Osteoblast (primary cell): Measurements from ENCODE around the gene PIGP. TPM values are rescaled to one million over a fixed set of nuclear protein-coding genes. Genes with fewer than 3 reads are reported as not detected.
A peak's percentile ranks its signal among the peaks of the same experiment; 100 is the strongest.

Source experiments
- DNase-seq: peaks from one replicate; pipeline ENCODE4 v3.0.0; 2011; ENCODE audit warnings: low spot score, mixed read lengths; ENCODE audit not compliant: insufficient read length; ENCODE audit errors: missing footprints
- H2AFZ ChIP-seq: 2 replicates; pipeline ENCODE4 v1.6.0; 2011; ENCODE audit warnings: mild to moderate bottlenecking, low read length
- H3K27ac ChIP-seq: 2 replicates; pipeline ENCODE4 v1.5.1; 2011; ENCODE audit warnings: mild to moderate bottlenecking, low read depth, low read length, moderate library complexity
- H3K27me3 ChIP-seq: 2 replicates; pipeline ENCODE4 v1.6.0; 2012; ENCODE audit warnings: mild to moderate bottlenecking, control low read depth, inconsistent platforms, low read length, moderate library complexity; ENCODE audit not compliant: insufficient read depth
- H3K36me3 ChIP-seq: 2 replicates; pipeline ENCODE4 v1.5.1; 2011; ENCODE audit warnings: mild to moderate bottlenecking, low read length, control low read depth, moderate library complexity; ENCODE audit not compliant: insufficient read depth
- H3K4me1 ChIP-seq: 2 replicates; pipeline ENCODE4 v1.5.1; 2011; ENCODE audit warnings: mild to moderate bottlenecking, low read length, control low read depth, moderate library complexity; ENCODE audit not compliant: insufficient read depth
- H3K4me2 ChIP-seq: 2 replicates; pipeline ENCODE4 v1.6.0; 2011; ENCODE audit warnings: mild to moderate bottlenecking, low read length; ENCODE audit not compliant: insufficient read depth
- H3K4me3 ChIP-seq: fragments of 200-600 bp; sonication (generic); 3 replicates; pipeline ENCODE4 v1.5.1; 2012; ENCODE audit warnings: mild to moderate bottlenecking, low read length, inconsistent platforms; ENCODE audit not compliant: insufficient read depth
- H3K79me2 ChIP-seq: 2 replicates; pipeline ENCODE4 v1.6.0; 2012; ENCODE audit warnings: mild to moderate bottlenecking, low read length, control low read depth, inconsistent platforms; ENCODE audit not compliant: insufficient read depth
- H3K9me3 ChIP-seq: 2 replicates; pipeline ENCODE4 v1.5.1; 2011; ENCODE audit warnings: low read depth, low read length, control low read depth
- H4K20me1 ChIP-seq: 2 replicates; pipeline ENCODE4 v1.6.0; 2012; ENCODE audit warnings: mild to moderate bottlenecking, low read length, control low read depth; ENCODE audit not compliant: insufficient read depth
- small RNA-seq: library from RNA; depleted of rRNA; stranded (forward); fragments of <200 nt; gene quantifications from one replicate; pipeline ENCODE3, GENCODE V24; 2012
- total RNA-seq: library from RNA; depleted of rRNA; stranded (reverse); fragments of >200 nt; gene quantifications from 2 replicates; pipeline ENCODE4 v1.2.3, GENCODE V29; 2012
- TF ChIP-seq, protein P1 (sequence below): IDR thresholded peaks from 2 replicates; pipeline ENCODE4 v1.5.1; 2011; ENCODE audit warnings: mild to moderate bottlenecking, low read depth, low read length, moderate library complexity; ENCODE audit errors: extremely low read depth

PIGP gene
- total RNA-seq, 1 donor: 2.5 TPM

DNA sequence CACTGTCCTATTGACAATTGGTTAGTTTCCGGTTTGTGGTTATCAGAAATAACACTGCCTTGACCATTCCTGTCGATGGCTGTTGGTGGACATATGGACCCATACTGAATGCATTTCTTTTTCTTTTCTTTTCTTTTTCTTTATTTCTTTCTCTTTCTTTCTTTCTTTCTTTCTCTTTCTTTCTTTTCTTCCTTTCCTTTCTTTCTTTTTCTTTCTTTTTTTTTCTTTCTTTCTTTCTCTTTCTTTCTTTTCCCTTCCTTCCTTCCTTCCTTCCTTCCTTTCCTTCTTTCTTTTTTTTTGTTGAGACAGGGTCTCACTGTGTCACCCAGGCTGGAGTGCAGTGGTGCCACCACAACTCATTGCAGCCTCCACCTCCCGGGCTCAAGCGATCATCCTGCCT is 42.0 kb downstream of the PIGP start:
- no peaks in the 10 kb centered on the region for H3K9me3 ChIP-seq
- H3K36me3 ChIP-seq: no peaks in the 10 kb centered on the region
- H3K27ac ChIP-seq: no peak overlapping the region
- H2AFZ ChIP-seq: no peak overlapping the region
- no peak for DNase-seq
- H3K4me3 ChIP-seq: no peak overlapping the region
- H3K4me2 ChIP-seq: no peak overlapping the region
- H3K27me3 ChIP-seq: peaks cover 9% of the 10 kb centered on the region
- peaks cover 7% of the 10 kb centered on the region for H3K4me1 ChIP-seq
- TF ChIP-seq, protein P1, sequence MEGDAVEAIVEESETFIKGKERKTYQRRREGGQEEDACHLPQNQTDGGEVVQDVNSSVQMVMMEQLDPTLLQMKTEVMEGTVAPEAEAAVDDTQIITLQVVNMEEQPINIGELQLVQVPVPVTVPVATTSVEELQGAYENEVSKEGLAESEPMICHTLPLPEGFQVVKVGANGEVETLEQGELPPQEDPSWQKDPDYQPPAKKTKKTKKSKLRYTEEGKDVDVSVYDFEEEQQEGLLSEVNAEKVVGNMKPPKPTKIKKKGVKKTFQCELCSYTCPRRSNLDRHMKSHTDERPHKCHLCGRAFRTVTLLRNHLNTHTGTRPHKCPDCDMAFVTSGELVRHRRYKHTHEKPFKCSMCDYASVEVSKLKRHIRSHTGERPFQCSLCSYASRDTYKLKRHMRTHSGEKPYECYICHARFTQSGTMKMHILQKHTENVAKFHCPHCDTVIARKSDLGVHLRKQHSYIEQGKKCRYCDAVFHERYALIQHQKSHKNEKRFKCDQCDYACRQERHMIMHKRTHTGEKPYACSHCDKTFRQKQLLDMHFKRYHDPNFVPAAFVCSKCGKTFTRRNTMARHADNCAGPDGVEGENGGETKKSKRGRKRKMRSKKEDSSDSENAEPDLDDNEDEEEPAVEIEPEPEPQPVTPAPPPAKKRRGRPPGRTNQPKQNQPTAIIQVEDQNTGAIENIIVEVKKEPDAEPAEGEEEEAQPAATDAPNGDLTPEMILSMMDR: no peak
- no peaks in the 10 kb centered on the region for H4K20me1 ChIP-seq
- no peaks in the 10 kb centered on the region for H3K79me2 ChIP-seq

DNA sequence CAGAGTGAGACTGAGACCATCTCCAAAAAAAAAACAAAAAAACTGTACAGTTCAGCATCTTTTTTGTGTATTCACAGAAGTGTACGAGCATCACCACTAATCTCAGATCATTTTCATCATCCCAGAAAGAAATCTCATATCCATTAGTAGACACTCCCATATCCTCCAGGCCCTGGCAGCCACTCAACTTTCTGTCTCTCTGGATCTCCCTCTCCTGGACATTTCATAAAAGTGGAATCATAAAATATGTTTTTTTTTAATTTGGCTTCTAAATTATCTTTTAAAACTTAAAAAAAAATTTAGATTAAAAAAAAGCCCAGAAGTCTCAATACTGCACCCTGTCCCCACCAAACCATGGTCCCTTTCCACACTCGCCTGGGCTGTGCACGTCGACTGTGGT is 44.3 kb downstream of the PIGP start:
- H3K4me2 ChIP-seq: no peak overlapping the region
- TF ChIP-seq, protein P1: peak; percentile 19
- H3K27ac ChIP-seq: no peak overlapping the region
- H4K20me1 ChIP-seq: no peaks in the 10 kb centered on the region
- H3K79me2 ChIP-seq: no peaks in the 10 kb centered on the region
- H3K4me3 ChIP-seq: no peak overlapping the region
- peaks cover 9% of the 10 kb centered on the region for H3K27me3 ChIP-seq
- no peak for DNase-seq
- H3K4me1 ChIP-seq: peaks cover 7% of the 10 kb centered on the region
- H3K9me3 ChIP-seq: no peaks in the 10 kb centered on the region
- no peaks in the 10 kb centered on the region for H3K36me3 ChIP-seq
- no peak overlapping the region for H2AFZ ChIP-seq

DNA sequence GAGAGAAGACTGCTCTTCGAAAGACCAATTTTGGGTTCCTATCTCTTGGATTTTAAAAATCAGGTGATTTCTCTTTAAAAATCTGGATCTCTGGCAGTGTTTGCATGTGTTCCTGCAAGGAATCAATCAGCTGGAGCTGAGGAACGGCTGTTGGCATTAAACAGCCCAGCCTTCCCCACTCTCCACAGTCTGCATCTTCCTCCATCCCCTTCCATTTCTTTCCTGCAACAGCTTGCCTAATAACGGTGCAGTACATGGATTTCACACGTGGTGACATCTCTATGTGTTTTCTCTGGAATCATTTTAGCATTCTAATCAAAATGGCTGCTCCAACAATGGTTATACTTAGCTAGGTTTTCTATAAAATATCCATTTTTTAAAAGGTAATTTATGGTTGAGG is 46.4 kb downstream of the PIGP start:
- Histone ChIP-seq H3K4me1 (no peaks in the 10 kb centered on the region), H3K79me2 (no peaks in the 10 kb centered on the region), H3K36me3 (no peaks in the 10 kb centered on the region), H3K4me3 (no peak overlapping the region), H3K27me3 (peaks cover 9% of the 10 kb centered on the region), H3K27ac (no peak overlapping the region), H2AFZ (peak overlapping the region; percentile 57), H3K9me3 (no peaks in the 10 kb centered on the region), H4K20me1 (no peaks in the 10 kb centered on the region), H3K4me2 (no peak overlapping the region)
- TF ChIP-seq, protein P1: no peak
- DNase-seq: no peak

DNA sequence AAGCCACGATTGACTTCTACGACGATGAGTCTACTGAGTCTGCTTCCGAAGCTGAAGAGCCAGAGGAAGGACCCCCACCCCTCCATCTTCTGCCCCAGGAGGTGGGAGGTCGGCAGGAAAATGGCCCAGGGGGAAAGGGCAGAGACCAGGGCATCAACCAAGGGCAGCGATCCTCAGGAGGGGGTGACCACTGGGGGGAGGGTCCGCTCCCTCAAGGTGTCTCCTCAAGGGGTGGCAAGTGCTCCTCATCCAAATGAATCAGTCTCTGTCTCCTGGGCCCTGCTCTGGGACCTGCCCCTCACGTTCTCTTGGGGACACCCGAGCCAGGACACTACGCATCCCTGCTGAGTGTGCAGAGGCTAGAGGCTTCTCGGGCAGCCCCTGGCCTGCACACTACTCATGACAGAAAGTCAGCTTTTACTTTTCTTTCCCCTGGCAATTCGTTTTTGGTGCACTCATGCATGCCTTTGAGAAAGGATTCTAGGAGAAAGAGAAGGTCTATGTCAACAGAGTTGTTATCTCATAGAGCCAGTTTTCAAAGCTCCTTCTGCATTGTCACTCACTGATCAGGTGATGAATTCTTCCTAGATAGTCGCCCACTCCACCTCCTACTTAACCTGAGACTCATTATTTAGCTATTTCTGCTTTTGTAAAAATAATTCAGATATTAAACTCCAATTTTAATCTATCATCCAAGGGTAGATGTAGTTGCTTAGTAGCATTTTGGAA is 54.8 kb downstream of the PIGP start:
- no peak for DNase-seq
- Histone ChIP-seq H3K36me3 (no peaks in the 10 kb centered on the region), H3K27ac (no peak overlapping the region), H3K27me3 (peaks cover 6% of the 10 kb centered on the region), H4K20me1 (no peaks in the 10 kb centered on the region), H3K4me2 (no peak overlapping the region), H3K79me2 (no peaks in the 10 kb centered on the region), H2AFZ (no peak overlapping the region), H3K4me3 (no peak overlapping the region), H3K4me1 (no peaks in the 10 kb centered on the region), H3K9me3 (no peaks in the 10 kb centered on the region)
- TF ChIP-seq, protein P1: no peak

Small RNAs within 50 kb of the gene (small RNA-seq; reads per million reads assigned to genes)
- gene RNU6-696P: not detected

Other genes with a start within 250 kb of the PIGP start
- gene HLCS, start 106.4 kb downstream of the PIGP start, total RNA-seq: 51.9 and 59.7 TPM in 2 replicates
- not detected in 2 replicates for gene RIPPLY3, start 66.4 kb downstream of the PIGP start, total RNA-seq
- 364 and 410 TPM in 2 replicates for gene TTC3, start 183 bp upstream of the PIGP start, total RNA-seq
- gene VPS26C, start 194.3 kb upstream of the PIGP start, total RNA-seq: 91.6 and 91.9 TPM in 2 replicates